Pancreas (tissue), 10 donors: Measurements from ENCODE around the gene SLC17A7. TPM values are rescaled to one million over a fixed set of nuclear protein-coding genes. Genes with fewer than 3 reads are reported as not detected.

ENCODE experiments used
- ATAC-seq, 4 donors: fragments of 200-7000 bp; cut with Tn5 transposase; one replicate each; pipeline versions ENCODE4 v1.8.0 to v1.9.1; 2020; ENCODE audit warnings: mild to moderate bottlenecking in 4 of 4, moderate library complexity in 4 of 4
- DNase-seq, 6 donors: peaks; one replicate each; pipeline ENCODE4 v3.0.0-alpha.2; 2020
- FAIRE-seq: peaks from 2 replicates; lab custom pipeline; 2012; peaks lifted over from hg19 to GRCh38; lab: Jason Lieb, UNC
- H3K27ac ChIP-seq, 4 donors: fragments of 200-600 bp; sonication (generic); 1 replicate in 3 of 4; 2 replicates in 1 of 4; pipeline versions ENCODE4 v1.5.0 to v1.8.0; 2020
- H3K27me3 ChIP-seq, 4 donors: fragments of 200-600 bp; one replicate each; pipeline ENCODE4 v1.8.0; 2021
- H3K36me3 ChIP-seq, 3 donors: fragments of 200-600 bp; sonication (generic) in 1 of 3; one replicate each; pipeline versions ENCODE4 v1.5.0 to v1.8.0; 2020 to 2021
- H3K4me1 ChIP-seq, 3 donors: fragments of 200-600 bp; one replicate each; pipeline ENCODE4 v1.8.0; 2021
- H3K4me3 ChIP-seq, 4 donors: fragments of 200-600 bp; sonication (generic) in 2 of 4; one replicate each; pipeline versions ENCODE4 v1.5.0 to v1.8.0; 2020 to 2021
- H3K9me3 ChIP-seq, 4 donors: fragments of 200-600 bp; one replicate each; pipeline ENCODE4 v1.8.0; 2021
- WGBS, 2 donors: extraction: QIAGEN DNeasy Blood & Tissue Kit; methylation state at CpG; one replicate each; pipeline ENCODE4 v1.1.7; 2013; 5-methylcytosine and 5-hydroxymethylcytosine counted together
- intact Hi-C, 3 donors: fragments of 100-400 bp; cut with DNase I; formaldehyde crosslinking; loops; one replicate each; pipeline versions ENCODE4 v1.11.1 to v1.14.2; 2022
- polyA plus RNA-seq, 2 donors: library from polyadenylated mRNA; stranded (reverse); fragments of 200-250 nt; gene quantifications; one replicate each; pipeline ENCODE4 v1.2.3, GENCODE V29; 2013
- total RNA-seq, 6 donors: library from RNA; stranded (reverse); fragmentation: NEBNext Ultra II Directional in 4 of 6; extraction: Animal tissue kit (Norgen Biotek cat#: 25700) in 4 of 6; gene quantifications; one replicate each; pipeline versions ENCODE4 v1.2.1 to v1.2.4, GENCODE V29; 2021 to 2023
- TF ChIP-seq, protein P1 (sequence below), 4 donors: fragments of 200-600 bp; sonication (generic) in 3 of 4; IDR thresholded peaks; one replicate each; pipeline versions ENCODE4 v1.5.0 to v1.8.0; 2021; ENCODE audit warnings: antibody characterized with exemption in 4 of 4
- donor health status: healthy with polysubstance abuse.
- donor health status: DM: no; HTN: no; CAD: no; lungs with moderate emphysema.
- donor health status: DM: no; HTN: no; CAD: no.
- donor health status: control.
- donor health status: control.
- donor health status: Bipolar disorder and iron deficiency.
- donor health status: DM: yes; HTN: yes; CAD: no.
- donor health status: DM: no; HTN: no; CAD: no.
- donor health status: DM: no; HTN: no; CAD: no.
- donor health status: DM: yes; HTN: yes; CAD: no.

Gene SLC17A7
- total and polyA plus RNA-seq, 8 donors, result 0.13 to 0.53 (median 0.31) TPM; not detected in 1

DNA sequence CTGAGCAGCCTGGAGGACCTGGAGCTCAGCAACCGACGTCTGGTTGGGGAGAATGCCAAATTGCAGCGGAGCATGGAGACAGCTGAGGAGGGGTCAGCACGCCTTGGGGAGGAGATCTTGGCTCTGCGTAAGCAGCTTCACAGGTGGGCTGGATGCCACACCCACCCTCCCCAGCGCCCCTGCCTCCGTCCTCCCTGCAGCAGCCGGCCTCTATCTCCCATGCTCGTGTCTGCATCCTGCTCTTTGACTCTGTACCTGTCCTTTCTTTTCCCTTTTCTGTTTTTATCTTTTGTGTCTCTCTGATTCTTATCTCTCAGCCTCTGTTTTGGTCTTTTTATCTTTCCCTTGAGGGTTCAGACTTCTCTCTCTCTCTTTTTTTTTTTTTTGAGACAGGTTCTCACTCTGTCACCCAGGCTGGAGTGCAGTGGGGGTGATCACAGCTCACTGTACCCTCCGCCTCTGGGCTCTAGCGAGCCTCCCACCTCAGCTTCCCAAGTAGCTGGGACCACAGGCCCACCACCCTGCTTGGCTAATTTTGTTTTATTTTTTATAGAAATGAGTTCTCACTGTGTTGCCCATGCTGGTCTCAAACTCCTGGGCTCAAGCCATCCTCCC, 43.2 kb downstream of the SLC17A7 start:
- WGBS, 2 donors, result 79 to 86% methylated on average over 11 of the region's 11 CpGs
- H3K9me3 ChIP-seq, result no peaks in the 10 kb centered on the region
- no peaks in the 10 kb centered on the region for H3K4me1 ChIP-seq
- H3K27me3 ChIP-seq, result no peaks in the 10 kb centered on the region
- ATAC-seq (no peak), DNase-seq (no peak), FAIRE-seq (no peak)
- H3K27ac ChIP-seq, result no peak overlapping the region
- no peak overlapping the region for H3K4me3 ChIP-seq
- no peaks in the 10 kb centered on the region for H3K36me3 ChIP-seq
- TF ChIP-seq, protein P1, sequence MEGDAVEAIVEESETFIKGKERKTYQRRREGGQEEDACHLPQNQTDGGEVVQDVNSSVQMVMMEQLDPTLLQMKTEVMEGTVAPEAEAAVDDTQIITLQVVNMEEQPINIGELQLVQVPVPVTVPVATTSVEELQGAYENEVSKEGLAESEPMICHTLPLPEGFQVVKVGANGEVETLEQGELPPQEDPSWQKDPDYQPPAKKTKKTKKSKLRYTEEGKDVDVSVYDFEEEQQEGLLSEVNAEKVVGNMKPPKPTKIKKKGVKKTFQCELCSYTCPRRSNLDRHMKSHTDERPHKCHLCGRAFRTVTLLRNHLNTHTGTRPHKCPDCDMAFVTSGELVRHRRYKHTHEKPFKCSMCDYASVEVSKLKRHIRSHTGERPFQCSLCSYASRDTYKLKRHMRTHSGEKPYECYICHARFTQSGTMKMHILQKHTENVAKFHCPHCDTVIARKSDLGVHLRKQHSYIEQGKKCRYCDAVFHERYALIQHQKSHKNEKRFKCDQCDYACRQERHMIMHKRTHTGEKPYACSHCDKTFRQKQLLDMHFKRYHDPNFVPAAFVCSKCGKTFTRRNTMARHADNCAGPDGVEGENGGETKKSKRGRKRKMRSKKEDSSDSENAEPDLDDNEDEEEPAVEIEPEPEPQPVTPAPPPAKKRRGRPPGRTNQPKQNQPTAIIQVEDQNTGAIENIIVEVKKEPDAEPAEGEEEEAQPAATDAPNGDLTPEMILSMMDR (IDR thresholded peaks at IDR 0.05), result no peak
- intact Hi-C loops, result loop anchor here (5.0 to 10.0 kb wide), 2 partner anchors 39 to 47 kb away; partner anchors contain the start of gene SLC17A7 (in 1 of the 3)

DNA sequence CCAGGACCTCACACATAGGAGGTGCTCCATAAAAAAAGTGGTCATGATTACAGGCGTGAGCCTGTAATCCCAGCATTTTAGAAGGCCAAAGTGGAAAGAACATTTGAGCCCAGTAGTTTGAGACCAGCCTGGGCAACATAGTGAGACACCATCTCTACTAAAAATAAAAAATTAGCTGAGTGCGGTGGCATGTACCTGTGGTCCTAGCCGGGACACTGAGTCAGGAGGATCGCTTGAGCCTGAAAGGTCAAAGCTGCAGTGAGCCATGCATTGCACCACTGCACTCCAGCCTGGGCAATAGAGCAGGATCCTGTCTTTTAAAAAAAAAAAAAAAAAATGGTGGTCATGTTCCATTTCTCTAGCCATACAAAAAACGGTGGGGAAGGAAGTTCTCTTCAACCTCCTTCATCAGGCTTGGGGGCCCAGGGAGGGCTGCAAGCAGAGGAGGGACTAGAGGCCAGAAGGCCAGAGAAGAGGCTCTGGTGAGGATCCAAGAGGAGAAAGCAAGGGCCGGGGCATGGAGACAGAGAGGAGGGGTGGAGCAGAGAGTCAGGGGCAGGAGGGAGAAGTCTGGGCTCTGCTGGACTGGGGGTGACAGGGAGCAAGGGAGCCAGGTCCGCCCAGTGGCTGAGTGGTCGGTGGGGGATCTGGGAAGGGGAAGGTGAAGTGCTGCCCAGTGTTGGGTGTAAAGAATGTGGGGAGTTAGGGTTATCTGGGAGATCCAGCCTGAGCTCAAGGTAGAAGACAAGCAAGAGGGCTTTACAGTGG, 44.4 kb downstream of the SLC17A7 start:
- TF ChIP-seq, protein P1 (IDR thresholded peaks at IDR 0.05), result no peak
- no peaks in the 10 kb centered on the region for H3K9me3 ChIP-seq
- H3K4me1 ChIP-seq, result no peaks in the 10 kb centered on the region
- 74 to 85% methylated on average over 8 of the region's 8 CpGs for WGBS, 2 donors
- FAIRE-seq (no peak), DNase-seq (no peak), ATAC-seq (no peak)
- H3K36me3 ChIP-seq, result no peaks in the 10 kb centered on the region
- intact Hi-C loops, result loop anchor here (5.0 to 10.0 kb wide), 2 partner anchors 40 to 48 kb away; partner anchors contain the start of gene SLC17A7 (in 1 of the 3)
- H3K27me3 ChIP-seq, result no peaks in the 10 kb centered on the region
- no peak overlapping the region for H3K4me3 ChIP-seq
- no peak overlapping the region for H3K27ac ChIP-seq

DNA sequence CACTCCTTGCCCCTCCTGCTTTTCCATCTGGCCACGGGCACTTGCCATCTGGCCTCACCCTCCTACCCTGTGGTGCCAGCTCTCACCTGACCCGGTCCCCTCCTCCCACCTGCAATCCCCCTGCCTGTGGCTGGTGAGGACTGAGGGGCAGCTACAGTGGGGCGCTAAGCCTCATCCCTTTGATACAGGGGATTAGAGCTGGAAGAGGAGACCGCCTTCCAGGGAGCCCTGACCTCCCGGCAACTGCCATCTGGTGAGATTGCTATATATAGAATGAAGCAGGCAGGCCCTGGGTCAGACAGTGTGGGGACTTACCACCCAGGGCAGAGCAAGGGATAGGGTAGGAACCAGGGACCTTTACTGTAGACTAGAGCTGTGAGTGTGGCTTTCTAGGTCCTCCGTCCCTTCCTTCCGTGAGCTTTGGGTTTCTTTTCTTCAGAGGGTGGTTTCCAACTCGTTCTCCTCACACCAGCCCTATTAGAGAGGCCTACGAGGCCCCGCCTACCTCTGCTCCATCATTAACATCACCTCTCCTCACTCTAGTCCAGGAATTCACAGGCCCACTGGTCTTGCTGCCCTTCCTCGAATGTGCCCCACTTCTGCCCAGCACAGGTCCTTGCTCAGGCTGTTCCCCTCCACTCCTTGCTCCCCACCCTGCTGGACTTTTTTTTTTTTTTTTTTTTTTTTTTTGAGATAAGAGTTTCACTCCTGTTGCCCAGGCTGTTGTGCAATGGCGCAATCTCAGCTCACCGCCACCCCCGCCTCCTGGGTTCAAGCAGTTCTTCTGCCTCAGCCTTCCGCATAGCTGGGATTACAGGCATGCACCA, 45.5 kb downstream of the SLC17A7 start:
- H3K4me3 ChIP-seq, result no peak overlapping the region
- no peaks in the 10 kb centered on the region for H3K27me3 ChIP-seq
- no peak for FAIRE-seq
- WGBS, 2 donors, result 74 to 81% methylated on average over 15 of the region's 15 CpGs
- no peaks in the 10 kb centered on the region for H3K9me3 ChIP-seq
- no peak overlapping the region for H3K27ac ChIP-seq
- intact Hi-C loops, result loop anchor here (5.0 to 10.0 kb wide), 2 partner anchors 42 to 49 kb away; partner anchors contain the start of gene SLC17A7 (in 1 of the 3)
- H3K4me1 ChIP-seq, result peaks cover 0 to 5% (median 0%) of the 10 kb centered on the region in 3 donors
- TF ChIP-seq, protein P1 (IDR thresholded peaks at IDR 0.05), result no peak
- no peak for ATAC-seq
- no peaks in the 10 kb centered on the region for H3K36me3 ChIP-seq
- no peak for DNase-seq

DNA sequence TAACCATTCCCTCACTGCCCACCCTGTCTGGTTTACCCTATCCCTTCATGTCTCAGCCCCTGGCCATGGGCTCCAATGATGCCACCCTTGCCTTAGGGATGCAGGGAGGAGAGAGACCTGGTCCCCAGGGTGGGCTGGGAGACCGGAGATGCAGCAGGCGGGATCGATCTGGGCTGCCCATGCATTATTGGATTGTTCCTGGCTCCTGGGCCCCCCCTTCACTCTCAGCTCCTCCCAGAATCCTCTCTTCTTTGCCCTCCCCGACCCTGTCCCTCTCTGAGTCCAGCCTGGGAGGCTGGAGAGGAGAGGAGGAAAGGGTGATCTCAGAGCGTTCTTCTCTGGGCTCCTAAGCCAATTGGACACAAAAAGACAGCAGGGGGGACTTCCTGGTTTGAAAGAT, 47.4 kb downstream of the SLC17A7 start:
- Histone ChIP-seq H3K4me1 (peaks cover 3 to 5% (median 5%) of the 10 kb centered on the region in 3 donors), H3K4me3 (no peak overlapping the region), H3K36me3 (no peaks in the 10 kb centered on the region), H3K9me3 (no peaks in the 10 kb centered on the region), H3K27me3 (no peaks in the 10 kb centered on the region), H3K27ac (no peak overlapping the region)
- FAIRE-seq, result no peak
- no peak for ATAC-seq
- TF ChIP-seq, protein P1 (IDR thresholded peaks at IDR 0.05), result no peak
- intact Hi-C loops, result loop anchor here in 1 of 3 donors (10.0 kb wide), 1 partner anchor 51 kb away; the partner anchor contains the start of gene SLC17A7
- WGBS, 2 donors, result 63% methylated on average over 4 to 5 of the region's 5 CpGs
- DNase-seq, result no peak
